Measurements from ENCODE around the gene ZNF814.
"Not testable (repeated sequence)": the region's sequence is repeated elsewhere in the genome, so short reads cannot be mapped to it uniquely, and the experiment has no call there.

ZNF814 gene

DNA sequence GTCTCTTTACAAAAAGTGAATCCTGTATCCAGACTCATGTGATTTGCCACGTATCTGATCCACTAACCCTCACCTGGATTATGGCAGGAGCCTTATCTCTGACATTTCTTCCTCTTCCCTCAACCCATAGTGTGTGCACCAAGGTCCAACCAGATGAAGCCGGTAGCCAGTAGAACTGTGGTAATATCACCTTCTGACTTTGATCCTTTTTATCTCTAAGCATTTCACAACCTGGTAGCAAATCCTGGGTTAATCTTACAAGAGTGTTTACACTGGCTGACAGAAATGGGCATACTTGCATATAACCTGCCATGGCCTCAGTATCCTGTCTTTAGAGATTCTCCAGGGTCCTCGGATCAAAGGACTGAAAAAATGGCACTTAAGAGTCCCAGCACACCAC, 25.7 kb upstream of the ZNF814 start:
- in situ Hi-C loops (cut with HindIII; ENCODE audit: low pct_ligation_motif_present, low sequenced_read_pairs) = no loop called here
- Histone ChIP-seq H3K27ac (no peak overlapping the region), H3K27me3 (replicated peaks) (no peaks in the 10 kb centered on the region), H3K36me3 (replicated peaks) (peaks cover 23% of the 10 kb centered on the region), H3K4me3 (ENCODE audit: low read depth, low read length) (no peak overlapping the region)
- DNase-seq = no peak
- TF ChIP-seq, protein P1, sequence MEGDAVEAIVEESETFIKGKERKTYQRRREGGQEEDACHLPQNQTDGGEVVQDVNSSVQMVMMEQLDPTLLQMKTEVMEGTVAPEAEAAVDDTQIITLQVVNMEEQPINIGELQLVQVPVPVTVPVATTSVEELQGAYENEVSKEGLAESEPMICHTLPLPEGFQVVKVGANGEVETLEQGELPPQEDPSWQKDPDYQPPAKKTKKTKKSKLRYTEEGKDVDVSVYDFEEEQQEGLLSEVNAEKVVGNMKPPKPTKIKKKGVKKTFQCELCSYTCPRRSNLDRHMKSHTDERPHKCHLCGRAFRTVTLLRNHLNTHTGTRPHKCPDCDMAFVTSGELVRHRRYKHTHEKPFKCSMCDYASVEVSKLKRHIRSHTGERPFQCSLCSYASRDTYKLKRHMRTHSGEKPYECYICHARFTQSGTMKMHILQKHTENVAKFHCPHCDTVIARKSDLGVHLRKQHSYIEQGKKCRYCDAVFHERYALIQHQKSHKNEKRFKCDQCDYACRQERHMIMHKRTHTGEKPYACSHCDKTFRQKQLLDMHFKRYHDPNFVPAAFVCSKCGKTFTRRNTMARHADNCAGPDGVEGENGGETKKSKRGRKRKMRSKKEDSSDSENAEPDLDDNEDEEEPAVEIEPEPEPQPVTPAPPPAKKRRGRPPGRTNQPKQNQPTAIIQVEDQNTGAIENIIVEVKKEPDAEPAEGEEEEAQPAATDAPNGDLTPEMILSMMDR (IDR thresholded peaks at IDR 0.05; ENCODE audit: low read depth, low read length, missing control alignments) = no peak

GRCh38 chr19:57907394-57907793, 18.6 kb upstream of the ZNF814 start:
- Histone ChIP-seq H3K27me3 (replicated peaks) (no peaks in the 10 kb centered on the region), H3K4me3 (ENCODE audit: low read depth, low read length) (no peak overlapping the region), H3K27ac (no peak overlapping the region), H3K36me3 (replicated peaks) (peaks cover 25% of the 10 kb centered on the region)
- no peak for DNase-seq
- in situ Hi-C loops (cut with HindIII; ENCODE audit: low pct_ligation_motif_present, low sequenced_read_pairs) = no loop called here
- TF ChIP-seq, protein P1 (IDR thresholded peaks at IDR 0.05; ENCODE audit: low read depth, low read length, missing control alignments) = no peak

DNA sequence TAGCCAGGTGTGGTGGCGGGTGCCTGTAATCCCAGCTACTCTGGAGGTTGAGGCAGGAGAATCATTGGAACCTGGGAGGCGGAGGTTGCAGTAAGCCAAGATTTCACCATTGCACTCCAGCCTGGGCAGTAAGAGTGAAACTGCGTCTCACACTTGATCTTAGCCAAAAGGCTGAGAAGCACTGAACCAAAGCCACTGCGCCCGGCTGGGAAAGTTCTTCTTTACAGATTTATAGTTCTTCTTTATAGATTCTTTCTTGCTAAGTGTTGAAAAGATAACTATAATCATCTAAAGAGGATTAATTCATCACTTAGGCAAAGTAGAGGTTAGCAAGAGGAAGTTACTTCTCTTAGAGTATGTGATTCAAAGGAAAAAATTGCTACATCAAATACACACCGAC, 16.4 kb upstream of the ZNF814 start:
- no peak for DNase-seq
- Histone ChIP-seq H3K27ac (no peak overlapping the region), H3K4me3 (ENCODE audit: low read depth, low read length) (no peak overlapping the region), H3K36me3 (replicated peaks) (peaks cover 12% of the 10 kb centered on the region), H3K27me3 (replicated peaks) (no peaks in the 10 kb centered on the region)
- in situ Hi-C loops (cut with HindIII; ENCODE audit: low pct_ligation_motif_present, low sequenced_read_pairs) = no loop called here
- TF ChIP-seq, protein P1 (IDR thresholded peaks at IDR 0.05; ENCODE audit: low read depth, low read length, missing control alignments) = no peak

- TF ChIP-seq, protein P1 (IDR thresholded peaks at IDR 0.05; ENCODE audit: low read depth, low read length, missing control alignments) = no peak
- Histone ChIP-seq H3K27me3 (replicated peaks) (no peaks in the 10 kb centered on the region), H3K36me3 (replicated peaks) (peaks cover 8% of the 10 kb centered on the region), H3K27ac (no peak overlapping the region), H3K4me3 (ENCODE audit: low read depth, low read length) (no peak overlapping the region)
- no peak for DNase-seq
- in situ Hi-C loops (cut with HindIII; ENCODE audit: low pct_ligation_motif_present, low sequenced_read_pairs) = no loop called here
These were observed 14.9 kb upstream of the ZNF814 start for GRCh38 chr19:57903618-57904184.

GRCh38 chr19:57900311-57900710, 11.5 kb upstream of the ZNF814 start:
- in situ Hi-C loops (cut with HindIII; ENCODE audit: low pct_ligation_motif_present, low sequenced_read_pairs) = no loop called here
- Histone ChIP-seq H3K36me3 (replicated peaks) (no peaks in the 10 kb centered on the region), H3K27me3 (replicated peaks) (no peaks in the 10 kb centered on the region), H3K4me3 (ENCODE audit: low read depth, low read length) (no peak overlapping the region), H3K27ac (no peak overlapping the region)
- DNase-seq = no peak
- TF ChIP-seq, protein P1 (IDR thresholded peaks at IDR 0.05; ENCODE audit: low read depth, low read length, missing control alignments) = no peak

GRCh38 chr19:57890706-57891105, 1.9 kb upstream of the ZNF814 start:
- H3K36me3 ChIP-seq (replicated peaks); H3K4me3 ChIP-seq (ENCODE audit: low read depth, low read length); H3K27me3 ChIP-seq (replicated peaks); in situ Hi-C loops (cut with HindIII; ENCODE audit: low pct_ligation_motif_present, low sequenced_read_pairs): not testable (repeated sequence)
- peak; percentile 82 for DNase-seq
- H3K27ac ChIP-seq = peak overlapping the region; percentile 56

All from brain microvascular endothelial cell (primary cell).